ENCODE data around the gene SMARCE1.

- TF ChIP-seq CTCF (IDR thresholded peaks at IDR 0.05; ENCODE audit: borderline replicate concordance, extremely low read depth, low read length, poor library complexity, severe bottlenecking) (no peak), EZH2 (IDR thresholded peaks at IDR 0.05; ENCODE audit: borderline replicate concordance, low read depth, low read length, severe bottlenecking) (no peak)
Measured at GRCh38 chr17:40647624-40648383, at the start of gene SMARCE1.
